ENCODE results near the gene IL6R. TPM values are rescaled to one million over a fixed set of nuclear protein-coding genes. Genes with fewer than 3 reads are reported as not detected.

Gene IL6R
- total RNA-seq, 3 donors from 2014 or later: 23.6 to 26.8 (median 24.0) TPM

DNA sequence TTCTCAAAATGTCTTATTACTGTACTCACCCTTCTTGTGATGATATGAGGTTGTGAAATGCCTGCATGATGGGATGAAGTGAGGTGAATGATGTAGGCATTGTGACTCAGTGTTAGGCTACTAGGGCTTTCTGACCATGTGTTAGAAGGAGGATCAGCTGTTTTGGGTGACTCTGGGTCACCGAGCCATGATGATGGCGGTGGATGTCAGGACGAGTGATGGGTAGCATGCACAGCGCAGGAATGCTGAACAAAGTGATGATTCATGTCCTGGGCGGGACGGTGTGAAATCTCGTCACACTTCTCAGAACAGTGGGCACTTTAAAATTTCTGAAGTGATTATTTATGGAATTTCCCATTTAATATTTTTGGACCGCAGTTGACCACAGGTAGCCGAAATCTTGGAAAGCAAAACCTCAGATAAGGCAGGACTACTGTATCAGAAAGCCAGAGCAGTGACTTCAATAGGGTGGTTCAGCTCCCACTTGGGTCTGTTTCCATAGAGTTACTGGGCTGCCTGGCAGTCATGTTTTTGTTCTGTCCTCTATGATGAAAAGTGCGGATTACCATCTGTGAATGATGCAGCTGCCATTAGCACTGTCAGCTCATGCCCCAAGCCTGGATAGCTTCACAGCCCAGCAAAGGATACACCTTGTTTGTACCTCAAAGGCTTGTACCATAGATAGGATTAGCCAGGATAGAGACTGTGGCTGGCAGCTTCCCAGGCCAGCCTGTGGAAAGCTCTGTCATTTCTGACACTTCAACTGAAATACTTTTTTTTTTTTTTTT, 26.6 kb downstream of the IL6R start:
- TF ChIP-seq POLR2AphosphoS5 (IDR thresholded peaks at IDR 0.05) (peak in 1 of 3 donors; percentile 84), POLR2A (IDR thresholded peaks at IDR 0.05) (no peak)
- Histone ChIP-seq H3K4me3 (no peak overlapping the region), H3K36me3 (no peaks in the 10 kb centered on the region), H3K27me3 (no peaks in the 10 kb centered on the region), H3K4me1 (peaks cover 0 to 5% of the 10 kb centered on the region in 2 donors), H3K27ac (no peak overlapping the region), H3K9me3 (no peaks in the 10 kb centered on the region)
- DNase-seq (ENCODE audit: low spot score in 2 of 2): no peak
- intact Hi-C loops (cut with DNase I; ENCODE audit: low total_unique reads): loop anchor here (5.0 kb wide), 1 partner anchor 1706 kb away; no protein-coding TSS in a partner anchor

GRCh38 chr1:154433161-154433764, 28.1 kb downstream of the IL6R start:
- TF ChIP-seq POLR2A (IDR thresholded peaks at IDR 0.05): no peak
- no peak for TF ChIP-seq POLR2AphosphoS5 (IDR thresholded peaks at IDR 0.05)
- TF ChIP-seq CTCF (IDR thresholded peaks at IDR 0.05): no peak
- no peaks in the 10 kb centered on the region for H3K36me3 ChIP-seq
- peak; percentile 58 to 63 for DNase-seq (ENCODE audit: low spot score in 2 of 2)
- no peak overlapping the region for H3K4me3 ChIP-seq
- no peaks in the 10 kb centered on the region for H3K4me1 ChIP-seq
- no peaks in the 10 kb centered on the region for H3K9me3 ChIP-seq
- intact Hi-C loops (cut with DNase I; ENCODE audit: low total_unique reads): loop anchor here (5.0 kb wide), 1 partner anchor 1704 kb away; no protein-coding TSS in a partner anchor
- H3K27me3 ChIP-seq: no peaks in the 10 kb centered on the region
- H3K27ac ChIP-seq: peak overlapping the region; percentile 53 to 60

DNA sequence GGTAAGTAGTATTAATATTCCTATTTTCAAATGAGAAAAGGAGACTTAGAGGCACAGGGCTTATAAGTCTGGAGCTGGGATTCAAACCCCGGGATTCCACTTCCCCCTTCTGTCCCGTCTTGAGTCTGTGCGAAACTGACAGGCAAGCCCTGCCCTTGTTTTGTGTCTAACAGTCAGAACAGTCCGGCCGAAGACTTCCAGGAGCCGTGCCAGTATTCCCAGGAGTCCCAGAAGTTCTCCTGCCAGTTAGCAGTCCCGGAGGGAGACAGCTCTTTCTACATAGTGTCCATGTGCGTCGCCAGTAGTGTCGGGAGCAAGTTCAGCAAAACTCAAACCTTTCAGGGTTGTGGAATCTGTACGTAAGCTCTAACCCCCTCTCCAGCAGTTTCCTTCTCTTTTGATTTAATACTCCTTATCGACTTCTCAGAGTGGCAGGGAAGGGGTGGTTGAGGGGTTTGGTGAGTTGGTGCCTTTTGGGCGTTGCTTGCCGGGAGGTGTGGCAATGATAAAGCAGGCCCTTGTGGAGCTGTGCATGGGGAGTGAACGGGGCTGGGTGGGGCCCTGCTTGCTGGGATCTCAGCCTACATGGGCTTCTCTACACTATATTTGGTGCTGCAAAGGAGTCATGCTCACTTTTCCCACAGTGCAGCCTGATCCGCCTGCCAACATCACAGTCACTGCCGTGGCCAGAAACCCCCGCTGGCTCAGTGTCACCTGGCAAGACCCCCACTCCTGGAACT, 29.4 kb downstream of the IL6R start:
- peak; percentile 72 to 84 for DNase-seq (ENCODE audit: low spot score in 2 of 2)
- Histone ChIP-seq H3K27ac (peak overlapping the region; percentile 23 to 45), H3K9me3 (no peaks in the 10 kb centered on the region), H3K36me3 (no peaks in the 10 kb centered on the region), H3K4me1 (no peaks in the 10 kb centered on the region), H3K27me3 (no peaks in the 10 kb centered on the region), H3K4me3 (peak overlapping the region in 2 of 3 donors; percentile 5 to 39)
- intact Hi-C loops (cut with DNase I; ENCODE audit: low total_unique reads): loop anchor here (5.0 kb wide), 1 partner anchor 1703 kb away; no protein-coding TSS in a partner anchor
- TF ChIP-seq POLR2AphosphoS5 (IDR thresholded peaks at IDR 0.05) (peak in 2 of 3 donors; percentile 23 to 68), CTCF (IDR thresholded peaks at IDR 0.05) (no peak), POLR2A (IDR thresholded peaks at IDR 0.05) (no peak)

- H3K4me1 ChIP-seq: no peaks in the 10 kb centered on the region
- no peak overlapping the region for H3K4me3 ChIP-seq
- H3K27ac ChIP-seq: no peak overlapping the region
- no peak for TF ChIP-seq POLR2A (IDR thresholded peaks at IDR 0.05)
- no peak for TF ChIP-seq POLR2AphosphoS5 (IDR thresholded peaks at IDR 0.05)
- no peak for TF ChIP-seq CTCF (IDR thresholded peaks at IDR 0.05)
- DNase-seq (ENCODE audit: low spot score in 2 of 2): no peak
- no peaks in the 10 kb centered on the region for H3K9me3 ChIP-seq
- intact Hi-C loops (cut with DNase I; ENCODE audit: low total_unique reads): no loop called here
- H3K36me3 ChIP-seq: no peaks in the 10 kb centered on the region
- H3K27me3 ChIP-seq: no peaks in the 10 kb centered on the region
These were observed 30.6 kb downstream of the IL6R start for GRCh38 chr1:154435599-154436200.

- TF ChIP-seq POLR2A (IDR thresholded peaks at IDR 0.05) (no peak), CTCF (IDR thresholded peaks at IDR 0.05) (no peak), POLR2AphosphoS5 (IDR thresholded peaks at IDR 0.05) (no peak)
- DNase-seq (ENCODE audit: low spot score in 2 of 2): no peak
- no peak overlapping the region for H3K4me3 ChIP-seq
- H3K9me3 ChIP-seq: no peaks in the 10 kb centered on the region
- H3K27me3 ChIP-seq: no peaks in the 10 kb centered on the region
- no peaks in the 10 kb centered on the region for H3K36me3 ChIP-seq
- intact Hi-C loops (cut with DNase I; ENCODE audit: low total_unique reads): no loop called here
- H3K27ac ChIP-seq: no peak overlapping the region
- H3K4me1 ChIP-seq: no peaks in the 10 kb centered on the region
These were observed 31.3 kb downstream of the IL6R start for GRCh38 chr1:154436433-154436832.
